NCI-H2196 treated with DMSO at 0.1 percent for 48 hours (cell line): ENCODE data around the gene ELK4.

Experiments used
- DNase-seq: peaks from one replicate; lab custom pipeline; 2025; ENCODE audit not compliant: unreplicated experiment; lab: John Stamatoyannopoulos, UW

Gene ELK4

DNA sequence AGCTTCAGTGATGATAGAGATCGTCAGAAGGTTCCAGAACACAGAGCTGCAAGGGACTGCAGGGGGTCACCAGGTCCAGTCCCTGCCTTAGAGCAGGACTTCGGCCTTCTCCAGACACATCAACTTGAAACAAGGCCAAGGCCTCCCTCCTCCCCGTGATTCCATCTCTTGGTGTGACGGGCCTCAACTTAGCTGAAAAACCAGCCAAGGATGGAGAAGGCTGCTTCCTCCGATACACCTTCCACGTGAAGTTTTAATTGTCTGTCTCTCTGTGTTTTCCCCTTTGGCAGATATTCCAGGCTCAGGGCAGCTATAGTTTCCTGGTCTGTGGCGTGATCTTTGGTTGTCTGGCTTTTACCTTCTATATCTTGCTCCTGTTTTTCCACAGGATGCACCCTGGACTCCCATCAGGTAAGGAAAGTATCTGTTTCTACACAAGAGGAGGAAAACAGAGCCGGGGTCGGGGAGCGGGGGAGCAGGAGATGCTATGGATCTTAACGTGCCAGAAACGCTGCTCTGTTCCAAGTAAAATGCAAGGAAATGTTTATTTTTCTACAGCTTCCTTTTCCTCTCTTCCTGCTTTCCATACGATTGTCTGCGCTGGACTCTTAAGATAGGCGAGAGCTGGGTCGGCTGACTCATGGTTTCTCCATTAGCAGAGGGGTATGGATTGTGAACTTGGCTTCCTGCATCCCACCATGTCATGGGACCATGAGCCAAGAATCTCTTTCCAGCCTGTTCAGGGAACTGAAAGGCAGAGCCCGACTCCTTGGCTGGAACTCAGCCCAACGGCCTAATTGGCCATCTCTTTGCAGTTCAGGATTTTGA lies 32.8 kb downstream of the ELK4 start:
- no peak for DNase-seq

DNA sequence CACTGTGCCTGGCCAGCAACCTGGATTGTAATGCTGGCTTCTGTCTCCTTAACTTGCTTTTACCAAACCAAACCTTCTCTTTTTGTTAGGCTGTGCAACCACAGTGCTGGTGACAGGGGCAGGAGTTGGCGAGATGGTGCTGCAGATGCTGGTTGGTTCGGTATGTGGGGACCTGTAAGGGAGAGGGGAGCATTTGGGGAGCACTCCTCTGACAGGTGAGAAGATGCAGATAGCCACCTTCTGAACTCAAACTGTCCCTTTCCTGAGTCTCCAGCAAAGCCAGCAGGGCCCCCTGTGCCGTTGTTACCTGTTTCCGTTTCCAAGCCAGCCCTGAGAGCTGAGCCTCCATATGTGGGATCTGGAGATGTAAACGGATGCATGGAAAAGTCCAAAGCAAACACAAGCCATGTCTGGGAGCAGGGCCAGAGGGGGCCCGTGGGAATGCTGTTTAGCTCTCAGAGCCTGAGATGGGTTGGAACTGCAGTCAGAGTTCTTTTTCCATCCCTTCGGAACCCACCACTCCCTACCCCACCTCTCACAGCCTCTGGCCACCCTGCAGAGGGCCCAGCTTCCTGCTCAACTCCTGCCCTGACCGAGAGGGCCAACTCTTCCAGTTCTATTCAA lies 34.0 kb downstream of the ELK4 start:
- no peak for DNase-seq

DNA sequence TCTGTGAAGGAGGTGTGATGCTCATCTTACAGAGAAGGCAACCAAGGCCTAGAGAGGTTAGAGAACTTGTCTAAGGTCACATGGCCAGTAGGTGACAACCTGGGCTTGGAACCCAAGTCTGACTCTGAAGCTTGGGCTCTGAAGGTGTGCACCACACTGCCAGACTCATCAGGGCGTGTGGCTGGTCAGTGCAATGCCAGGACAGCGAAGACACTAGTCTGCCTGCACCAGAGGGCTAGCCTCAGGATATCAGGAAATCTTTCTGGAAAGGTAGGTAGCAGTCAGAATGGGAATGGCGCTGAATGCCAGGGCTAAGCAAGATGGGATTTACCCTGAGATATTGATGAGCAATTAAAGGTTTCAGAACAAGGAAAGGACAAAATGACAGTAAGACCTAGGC lies 34.9 kb downstream of the ELK4 start:
- no peak for DNase-seq

DNA sequence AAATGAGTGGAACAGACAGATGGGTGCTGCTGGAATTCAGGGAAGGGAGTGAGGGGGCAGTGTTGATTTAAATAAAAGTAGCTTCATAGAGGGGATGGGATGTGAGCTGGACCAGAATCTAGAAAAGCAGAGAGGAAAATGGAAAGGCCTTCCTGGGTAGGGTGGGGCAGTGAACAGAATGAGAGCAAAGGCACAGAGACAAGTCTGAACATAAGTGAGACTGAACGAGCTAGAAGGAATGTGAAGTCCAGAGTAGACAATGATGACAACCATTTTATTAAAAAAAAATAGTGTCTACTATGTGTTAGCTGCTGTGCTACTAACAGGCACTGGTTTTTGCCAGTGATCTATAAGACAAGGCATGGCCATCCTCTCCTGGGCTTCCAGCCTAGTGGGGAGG lies 36.0 kb downstream of the ELK4 start:
- no peak for DNase-seq

DNA sequence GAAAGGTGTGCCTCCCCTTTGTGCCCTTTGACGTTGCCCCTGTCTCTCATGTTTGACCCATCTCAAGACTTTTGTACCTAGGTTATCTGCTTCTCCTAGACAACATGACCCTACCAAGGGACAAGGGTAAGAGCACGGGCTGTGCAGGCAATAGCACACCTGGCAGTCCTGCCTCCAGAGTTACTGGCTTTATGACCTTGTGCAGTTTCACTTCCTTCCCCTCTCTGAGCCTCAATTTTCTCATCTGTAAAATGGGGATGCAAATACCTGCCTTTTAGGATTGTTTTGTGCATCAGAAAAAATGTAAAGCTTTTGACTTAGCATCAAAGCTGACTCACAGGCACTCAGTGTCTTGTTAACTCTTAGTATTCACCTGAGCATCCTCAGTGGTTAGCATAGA lies 36.4 kb downstream of the ELK4 start:
- DNase-seq: no peak

DNA sequence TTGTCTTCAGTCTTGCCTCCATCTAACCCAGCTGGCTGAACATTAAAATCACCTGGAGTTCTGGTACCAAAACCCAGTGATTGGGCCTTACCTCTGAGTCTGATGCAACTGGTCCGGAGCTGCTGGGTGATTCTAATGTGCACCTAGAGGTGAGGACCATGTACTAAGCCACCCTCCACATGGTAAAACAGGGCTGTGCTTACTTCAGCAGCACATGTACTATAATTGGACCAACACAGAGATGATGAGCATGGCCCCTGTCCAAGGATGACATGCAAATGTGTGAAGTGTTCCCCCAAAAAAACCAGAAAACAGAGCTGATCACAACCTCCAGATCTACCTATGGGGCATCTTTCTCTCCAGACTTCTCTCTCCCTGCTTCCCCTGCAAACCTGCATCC lies 37.0 kb downstream of the ELK4 start:
- no peak for DNase-seq

DNA sequence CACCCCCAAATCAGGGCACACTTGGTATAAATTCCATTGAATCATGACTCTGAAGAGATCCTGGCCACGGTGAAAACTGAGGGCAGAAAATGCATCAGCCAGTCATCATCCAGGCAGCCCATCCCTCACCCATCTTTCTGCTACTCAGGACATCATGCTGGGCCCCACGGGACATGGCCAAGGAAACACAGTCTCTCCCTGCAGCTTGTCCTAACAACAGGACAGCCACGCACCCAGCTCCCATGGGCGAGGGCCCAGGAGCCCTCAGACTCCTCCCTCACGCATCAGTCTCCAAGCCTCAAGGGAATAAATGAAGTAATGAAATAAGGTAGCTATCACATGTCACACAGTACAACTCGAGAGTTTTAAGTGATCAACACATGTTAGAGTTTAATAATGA lies 37.8 kb downstream of the ELK4 start:
- DNase-seq: no peak

DNA sequence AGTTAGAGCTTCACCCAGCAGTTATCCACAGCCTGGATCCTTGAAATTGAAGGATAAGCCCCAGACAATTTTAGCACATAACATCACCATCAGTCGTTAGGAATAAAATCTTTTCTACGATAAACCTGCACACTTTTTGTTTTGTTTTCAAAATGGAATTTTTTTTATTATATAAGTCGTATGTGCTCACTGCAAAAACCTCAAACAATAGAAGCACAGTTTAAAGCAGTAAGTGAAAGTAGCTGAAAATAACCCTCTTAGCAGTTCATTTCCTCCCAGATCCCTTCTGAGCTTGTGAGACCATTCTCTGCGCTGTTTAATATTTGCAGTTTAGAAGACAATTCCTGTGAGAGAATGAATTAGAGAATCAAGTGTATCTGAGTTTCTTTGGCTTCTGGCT lies 38.3 kb downstream of the ELK4 start:
- no peak for DNase-seq

DNA sequence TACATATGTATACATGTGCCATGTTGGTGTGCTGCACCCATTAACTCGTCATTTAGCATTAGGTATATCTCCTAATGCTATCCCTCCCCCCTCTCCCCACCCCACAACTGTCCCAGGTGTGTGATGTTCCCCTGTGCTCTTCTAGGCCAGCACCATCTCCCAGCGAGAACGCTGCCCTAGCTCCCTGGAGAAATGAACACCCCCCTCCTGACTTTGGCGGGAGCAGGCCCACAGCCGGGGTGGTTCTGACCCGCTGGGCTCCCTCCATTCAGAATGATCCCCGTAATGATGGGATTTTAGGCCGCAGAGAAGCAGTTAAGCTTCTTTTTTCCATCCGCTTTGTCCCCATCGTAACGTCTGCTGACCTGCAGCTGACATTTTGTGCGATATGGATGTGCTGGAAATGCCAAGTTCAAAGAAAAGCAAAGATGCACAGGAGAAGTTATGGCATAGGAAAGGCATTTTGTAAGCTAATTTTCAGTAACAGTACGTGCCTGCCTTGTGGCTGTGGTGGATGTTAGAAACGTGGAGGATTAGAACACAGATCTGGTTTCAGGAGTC lies 39.3 kb downstream of the ELK4 start:
- DNase-seq: no peak

DNA sequence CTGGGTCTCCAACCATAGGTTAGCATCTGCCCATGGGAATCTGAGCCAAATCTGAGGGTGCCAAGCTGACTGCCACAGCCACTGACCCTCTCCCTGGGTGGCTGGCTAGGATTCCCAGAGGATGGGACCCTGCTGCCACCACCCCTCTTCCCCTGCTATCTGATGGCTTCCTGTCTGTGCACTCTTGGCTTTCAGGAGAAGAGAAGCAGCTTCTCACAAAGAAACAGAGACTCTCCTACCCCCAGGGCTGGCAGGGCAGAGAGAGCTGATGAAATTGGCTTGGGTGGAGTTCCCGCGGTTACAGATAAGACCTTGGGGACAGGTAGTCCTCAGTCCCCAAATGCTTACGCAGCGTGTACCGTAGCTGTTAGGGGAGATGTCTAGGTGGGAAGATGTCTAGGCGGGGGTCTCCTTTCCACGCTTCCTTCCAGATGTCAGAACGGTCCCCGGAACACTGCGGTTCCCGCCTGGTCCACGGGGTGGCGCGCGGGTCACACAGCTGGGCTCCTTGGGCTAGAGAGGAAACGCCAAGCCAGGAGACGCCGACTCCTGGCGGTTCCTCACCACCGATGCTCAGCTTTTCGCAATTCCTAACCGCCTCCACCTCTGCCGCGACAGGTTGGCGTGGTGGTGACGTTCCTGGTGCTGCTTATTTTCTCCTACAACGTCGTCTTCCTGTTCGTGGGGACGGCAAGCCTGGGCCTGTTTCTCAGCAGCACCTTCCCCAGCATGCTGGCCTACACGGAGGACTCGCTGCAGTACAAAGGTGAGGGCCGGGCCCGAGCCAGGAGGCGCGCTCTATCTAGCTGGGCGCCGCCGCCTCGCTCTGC lies 40.1 kb downstream of the ELK4 start:
- peak; percentile 85 for DNase-seq

DNA sequence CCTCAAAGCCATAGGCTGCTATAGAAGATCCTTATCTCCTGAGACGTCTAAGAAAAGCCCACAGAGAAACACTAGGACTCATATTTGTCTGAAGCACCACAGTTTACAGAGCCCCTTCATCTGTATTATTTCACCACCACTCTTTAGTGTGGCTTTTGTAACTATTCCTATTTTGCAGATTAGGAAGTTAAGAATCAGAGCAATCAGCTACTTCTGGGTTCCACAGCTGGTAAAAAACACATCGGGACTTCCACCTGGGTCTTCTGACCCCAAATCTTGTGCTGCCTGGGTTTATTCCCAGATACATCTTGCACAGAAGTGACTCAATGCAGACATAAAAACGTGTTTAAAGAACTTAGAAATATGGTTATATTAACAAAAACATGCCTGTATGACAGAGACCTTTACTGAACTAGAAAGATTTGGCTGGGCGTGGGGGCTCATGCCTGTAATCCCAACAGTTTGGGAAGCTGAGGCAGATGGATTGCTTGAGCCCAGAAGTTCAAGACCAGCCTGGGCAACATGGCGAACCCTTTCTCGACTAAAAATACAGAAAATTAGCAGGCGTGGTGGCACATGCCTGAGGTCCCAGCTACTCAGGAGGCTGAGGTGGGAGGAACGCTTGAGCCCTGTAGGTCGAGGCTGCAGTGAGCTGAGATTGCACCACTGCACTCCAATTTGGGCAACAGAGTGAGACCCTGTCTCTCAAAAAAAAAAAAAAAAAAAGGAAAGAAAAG lies 40.9 kb downstream of the ELK4 start:
- DNase-seq: no peak

DNA sequence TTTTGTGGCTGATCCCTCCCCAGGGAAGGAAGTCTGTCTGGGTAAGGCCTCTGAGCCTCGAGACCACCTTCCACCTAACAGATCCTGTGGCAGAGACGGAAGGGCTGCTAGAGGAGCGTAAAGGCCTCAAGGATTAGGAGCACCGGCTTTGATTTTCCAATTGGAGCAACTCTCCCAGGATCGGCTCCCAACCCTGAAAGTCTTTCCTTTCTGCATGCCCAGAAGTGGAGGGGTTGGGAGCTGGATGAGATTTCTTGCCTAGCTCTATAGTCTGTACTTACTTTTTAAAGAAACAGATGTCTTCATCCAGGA lies 41.4 kb downstream of the ELK4 start:
- DNase-seq: no peak

DNA sequence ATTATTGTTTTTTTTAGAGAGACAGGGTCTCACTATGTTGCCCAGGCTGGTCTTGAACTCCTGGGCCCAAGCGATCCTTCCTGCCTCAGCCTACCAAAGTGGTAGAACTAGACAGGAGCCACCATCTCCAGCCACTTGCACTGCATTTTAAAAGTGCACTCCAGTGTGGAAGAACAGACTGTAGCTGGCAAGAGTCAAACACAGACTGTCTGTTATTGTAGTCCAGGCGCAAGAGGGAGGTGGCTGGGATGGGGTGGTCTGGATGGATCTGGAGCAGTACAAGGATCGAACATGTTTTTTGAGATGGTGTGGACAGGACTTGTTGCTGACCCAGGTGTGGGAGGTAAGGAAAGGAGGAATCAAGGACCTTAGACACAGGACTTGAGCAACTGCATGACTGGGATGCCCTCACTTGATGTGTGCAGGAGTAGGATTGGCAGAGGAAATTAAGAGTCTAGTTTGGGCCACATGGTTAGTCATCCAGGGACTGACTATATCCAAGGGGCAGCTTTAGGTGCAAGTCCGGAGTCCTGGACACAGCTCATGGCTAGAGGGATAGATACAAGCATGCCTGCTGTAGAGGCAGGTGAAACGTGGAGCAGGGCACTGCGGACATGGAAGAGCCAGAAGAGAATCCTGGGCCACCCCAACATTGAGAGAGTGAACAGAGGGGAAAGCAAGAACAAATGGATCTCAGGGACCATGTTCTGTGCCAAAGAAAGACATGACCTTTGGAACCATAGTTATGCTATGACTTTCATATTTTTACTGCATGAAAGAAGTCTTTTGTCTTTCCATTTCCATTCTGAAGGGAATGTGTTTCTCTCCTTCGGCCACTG lies 42.0 kb downstream of the ELK4 start:
- DNase-seq: no peak

DNA sequence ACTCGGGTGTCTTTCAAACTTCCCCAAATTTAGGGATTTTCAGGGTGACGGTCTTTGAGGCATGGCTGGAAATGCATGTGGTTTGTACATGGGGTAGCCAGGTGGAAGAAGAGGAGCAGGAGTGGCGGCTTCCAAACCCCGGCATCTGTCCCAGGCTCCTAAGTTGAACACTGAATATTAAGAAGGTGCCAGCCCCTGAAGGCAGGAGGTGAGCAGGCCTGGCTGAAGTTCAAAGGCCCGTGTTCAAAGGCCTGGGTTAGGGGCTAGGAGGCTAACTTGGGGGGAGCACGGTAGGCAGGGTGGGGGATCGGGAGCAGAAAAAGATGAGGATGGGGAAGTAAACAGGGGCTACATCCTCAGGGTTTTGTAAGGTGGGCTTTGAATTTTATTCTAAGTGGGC lies 42.8 kb downstream of the ELK4 start:
- DNase-seq: no peak

DNA sequence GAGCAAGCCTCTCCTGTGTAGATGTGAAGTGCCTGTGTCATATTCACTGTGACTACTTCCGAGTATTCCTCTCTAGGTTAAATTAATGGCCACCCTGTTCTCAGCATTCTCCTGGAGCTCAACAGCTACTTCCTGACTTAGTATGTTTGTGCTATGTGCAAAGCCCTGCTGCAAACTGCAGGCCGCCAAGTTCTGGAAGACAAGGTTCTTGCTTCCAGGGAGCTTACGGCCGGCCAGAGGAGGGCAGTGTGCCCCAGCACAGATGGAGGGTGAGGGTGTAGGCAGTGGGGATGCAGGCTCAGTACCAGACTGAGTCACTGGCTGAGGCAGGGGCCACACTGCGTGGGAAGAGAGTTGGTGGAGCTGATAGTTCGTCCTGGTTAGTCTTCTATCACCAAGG lies 43.2 kb downstream of the ELK4 start:
- DNase-seq: no peak

DNA sequence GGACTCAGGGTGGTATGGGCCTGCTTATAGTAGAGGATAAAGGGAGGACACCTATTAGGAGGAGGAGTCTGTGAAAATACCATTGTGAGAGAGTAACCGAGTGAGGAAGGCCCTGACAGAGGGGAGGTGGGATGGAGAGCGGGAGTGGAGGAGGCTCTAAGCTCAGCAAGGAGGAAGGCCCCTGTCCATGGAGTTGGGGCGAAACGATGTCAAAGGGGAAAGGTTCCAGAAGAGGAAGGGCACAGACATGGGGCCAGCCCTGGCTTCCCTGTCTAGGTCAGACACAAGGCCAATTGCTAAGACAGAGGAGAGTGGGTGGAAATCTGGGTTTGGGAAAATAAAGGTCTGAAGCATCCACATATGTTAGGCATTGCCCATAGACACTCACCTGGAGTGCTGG lies 44.2 kb downstream of the ELK4 start:
- no peak for DNase-seq

DNA sequence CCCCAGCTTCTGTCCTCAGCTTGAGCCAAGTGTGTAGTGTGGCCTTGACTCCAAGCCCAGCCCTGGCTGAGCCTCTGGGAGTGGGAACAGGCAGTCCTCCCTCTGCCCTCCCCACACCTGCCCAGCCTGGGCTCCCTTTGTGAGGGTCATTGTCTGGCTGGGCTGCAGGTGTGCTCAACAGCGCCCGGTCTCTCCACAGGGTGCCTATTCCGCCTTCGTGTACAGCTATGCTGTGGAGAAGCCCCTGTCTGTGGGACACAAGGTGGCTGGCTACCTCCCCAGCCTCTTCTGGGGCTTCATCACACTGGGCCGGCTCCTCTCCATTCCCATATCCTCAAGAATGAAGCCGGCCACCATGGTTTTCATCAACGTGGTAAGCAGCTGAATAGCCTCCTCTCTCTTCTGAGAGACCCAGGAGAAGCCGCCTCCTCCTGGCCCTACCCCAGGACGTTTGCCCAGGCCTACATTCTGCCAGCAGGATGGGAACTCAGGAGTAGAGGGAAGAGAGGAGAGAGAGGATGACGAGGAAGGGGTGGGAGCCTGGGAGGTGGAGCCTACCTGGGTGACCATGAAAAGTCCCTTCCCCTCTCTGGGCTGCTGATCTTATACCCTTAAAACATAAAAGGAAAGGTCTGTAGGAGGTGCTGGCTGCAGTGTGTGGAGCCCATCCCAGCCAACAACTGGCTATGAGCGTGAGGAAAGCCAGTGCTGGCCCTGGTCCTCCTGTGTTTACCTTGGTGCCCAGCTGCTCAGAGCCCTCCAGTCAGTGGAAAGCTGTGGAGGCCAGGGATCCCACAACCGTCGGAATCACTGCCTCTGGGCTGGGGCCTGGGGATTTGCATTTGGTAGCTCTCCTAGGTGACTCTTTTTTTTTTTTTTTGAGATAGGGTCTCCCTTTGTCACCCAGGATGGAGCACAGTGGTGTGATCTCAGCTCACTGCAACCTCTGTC lies 45.7 kb downstream of the ELK4 start:
- DNase-seq: no peak

DNA sequence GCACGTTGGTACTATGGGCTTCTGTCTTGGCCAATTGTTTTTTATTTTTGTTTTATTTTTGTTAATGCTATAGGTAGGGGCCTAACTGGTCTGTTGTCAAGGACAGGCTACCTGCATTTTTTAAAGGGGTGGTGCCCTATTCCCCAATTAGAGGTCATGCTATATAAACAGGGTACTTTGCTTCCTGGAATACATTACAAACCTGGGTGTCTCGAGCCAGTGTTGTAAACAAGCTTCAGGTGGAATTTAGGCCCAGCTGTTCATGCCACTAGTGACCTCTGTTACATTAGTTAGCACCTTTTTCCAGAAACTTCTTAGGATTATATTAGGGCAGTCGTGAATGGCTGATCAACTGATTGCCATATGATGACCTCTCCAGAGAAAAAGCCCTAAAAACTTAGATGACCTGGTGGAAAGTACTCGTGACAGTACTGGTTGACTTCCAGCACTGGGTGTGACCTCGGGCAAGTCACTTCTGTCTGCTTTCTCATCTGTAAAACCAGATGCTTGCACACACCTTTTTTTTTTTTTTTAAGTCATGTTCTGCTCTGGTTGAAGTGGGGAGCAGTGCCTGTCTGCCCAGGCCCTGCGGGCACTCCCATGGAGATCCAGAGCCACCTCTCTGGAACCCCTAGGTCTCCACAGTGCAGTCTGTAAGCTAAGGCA lies 46.5 kb downstream of the ELK4 start:
- DNase-seq: no peak

DNA sequence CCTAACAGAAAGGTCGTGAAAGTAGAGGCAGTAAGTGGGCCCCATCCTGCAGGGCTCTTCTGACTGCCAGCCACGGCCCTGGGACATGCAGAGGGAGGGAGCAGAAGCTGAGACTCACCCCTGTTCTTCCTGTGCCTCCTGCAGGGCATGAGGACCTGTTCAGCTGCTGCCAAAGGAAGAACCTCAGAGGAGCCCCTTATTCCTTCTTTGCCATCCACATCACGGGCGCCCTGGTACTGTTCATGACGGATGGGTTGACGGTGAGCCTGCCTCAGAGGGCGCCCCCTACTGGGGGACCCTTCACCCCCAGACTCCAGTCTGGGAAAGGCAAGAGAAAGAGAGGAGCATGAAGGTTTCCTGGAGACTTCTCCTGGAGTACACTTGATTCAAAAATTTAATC lies 47.1 kb downstream of the ELK4 start:
- DNase-seq: no peak
